NB4 (cell line): ENCODE data around the gene RAB6A.

Experiments used
- CTCF ChIP-seq: IDR thresholded peaks from one replicate; pipeline ENCODE4 v1.5.1; 2012; ENCODE audit warnings: low read depth, low read length
- POLR2A ChIP-seq: IDR thresholded peaks from 2 replicates; pipeline ENCODE4 v1.6.1; 2011; ENCODE audit warnings: mild to moderate bottlenecking; ENCODE audit not compliant: insufficient read length; ENCODE audit errors: extremely low read depth

- TF ChIP-seq CTCF: no peak
- no peak for TF ChIP-seq POLR2A
Measured at GRCh38 chr11:73766763-73767162, 5.9 kb upstream of the RAB6A start.
